EH (cell line): ENCODE results near the gene SLK.

Experiments
- DNase-seq: peaks from one replicate; pipeline ENCODE4 v3.0.0-alpha.2; 2015; ENCODE audit warnings: low read depth

SLK gene

DNA sequence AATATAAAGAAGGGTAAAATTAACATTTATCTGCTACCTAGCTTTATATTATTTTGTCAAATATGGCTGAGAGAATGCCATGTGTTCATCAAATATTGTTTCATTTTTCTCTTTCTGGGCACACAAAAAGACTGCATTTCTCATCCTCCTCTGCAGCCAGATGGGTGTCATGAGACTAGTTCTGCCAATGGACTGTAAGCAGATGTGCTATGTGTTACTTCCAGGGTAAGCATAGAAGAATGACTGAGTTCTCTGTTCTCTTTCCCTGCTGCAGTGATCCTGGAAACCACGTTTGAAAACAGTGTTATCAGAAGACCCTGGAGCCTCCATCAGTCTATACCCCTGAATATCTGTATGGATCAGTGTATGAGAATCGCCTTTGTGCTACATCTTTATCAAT lies 24.1 kb upstream of the SLK start:
- DNase-seq, result no peak

DNA sequence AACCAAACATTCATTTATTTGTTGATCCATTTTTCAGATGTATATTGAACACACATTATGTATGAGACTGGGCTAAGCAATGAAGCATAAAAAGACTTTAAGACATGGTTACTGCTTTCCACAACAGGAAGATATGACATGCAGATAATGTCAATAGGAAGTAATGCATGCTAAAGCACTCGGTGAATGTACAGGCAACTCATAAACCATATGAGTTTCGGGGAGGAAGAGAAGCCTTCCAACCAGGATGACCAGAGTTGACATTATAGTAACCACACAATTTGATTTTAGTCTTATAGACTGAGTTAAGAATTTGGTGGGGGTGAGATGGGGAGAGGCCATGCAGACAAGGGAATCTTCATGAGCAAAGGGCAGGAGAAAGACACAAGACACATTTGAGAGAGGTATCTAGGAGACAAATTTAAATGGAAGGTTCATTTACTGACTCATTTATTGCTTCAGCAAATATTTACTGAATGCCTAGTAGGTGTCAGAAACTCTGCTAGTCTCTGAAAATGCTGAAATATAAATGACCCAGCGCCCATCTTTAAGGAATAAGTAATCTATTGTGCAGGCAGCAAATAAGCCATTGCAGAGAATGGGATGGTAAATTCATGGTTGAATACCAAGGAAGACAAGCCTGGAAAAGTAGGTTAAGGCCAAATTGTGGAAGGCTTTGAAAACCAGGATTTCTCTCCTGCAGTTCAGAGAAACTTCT lies 19.0 kb upstream of the SLK start:
- DNase-seq, result no peak

DNA sequence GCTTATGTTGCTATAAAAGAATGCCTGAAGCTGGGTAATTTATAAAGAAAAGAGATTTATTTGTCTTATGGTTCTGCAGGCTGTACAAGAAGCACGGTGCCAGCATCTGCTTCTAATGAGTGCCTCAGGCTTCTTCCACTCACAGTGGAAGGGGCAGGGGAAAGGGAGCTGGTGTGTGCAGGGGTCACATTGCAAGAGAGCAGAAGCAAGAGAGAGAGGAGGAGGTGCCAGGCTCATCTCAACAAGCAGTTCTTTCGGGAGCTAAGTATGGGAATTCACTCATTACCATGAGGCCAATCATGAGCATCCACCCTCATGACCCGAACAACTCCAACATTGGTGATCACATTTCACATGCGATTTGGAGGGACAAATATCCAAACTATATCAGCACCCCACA lies 17.2 kb upstream of the SLK start:
- peak; percentile 56 for DNase-seq

DNA sequence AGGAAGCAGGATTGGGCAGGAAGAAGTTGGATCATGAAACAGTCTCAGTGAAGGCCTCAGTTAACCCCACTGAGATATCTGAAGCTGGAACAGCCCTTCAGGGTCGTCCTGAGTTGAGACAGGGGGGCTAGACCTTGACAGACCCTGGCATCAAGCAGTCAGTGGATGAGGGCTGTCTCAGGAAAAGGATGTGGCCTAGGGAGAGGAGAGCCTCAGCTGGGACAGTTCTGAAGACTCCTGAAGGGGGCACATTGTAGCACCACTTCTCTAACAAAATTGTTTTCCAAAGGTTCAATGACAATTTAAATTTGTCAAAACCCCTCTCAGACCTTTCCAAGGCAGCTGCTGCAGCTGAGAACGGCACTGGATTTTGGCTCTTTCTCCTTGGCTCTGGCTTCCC lies 15.8 kb upstream of the SLK start:
- DNase-seq, result no peak

DNA sequence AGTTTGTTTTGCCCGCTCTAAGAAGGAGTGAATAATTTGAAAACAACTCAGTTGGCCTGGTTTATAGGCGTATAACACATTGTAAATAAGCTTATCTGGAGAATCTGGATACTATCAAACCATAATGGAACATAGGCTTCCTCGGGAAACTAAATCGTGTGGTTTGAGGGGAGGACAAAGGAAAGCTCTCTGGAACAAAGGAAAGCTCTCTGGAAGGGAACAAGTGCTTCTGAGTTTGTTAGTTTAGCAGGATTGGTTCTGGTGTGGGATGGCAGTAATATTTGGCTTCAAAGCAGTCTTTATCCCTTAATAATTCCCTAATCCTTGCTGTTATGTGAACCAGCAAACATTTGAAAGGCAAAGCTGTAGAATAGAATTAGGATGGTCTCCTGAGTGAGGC lies 15.0 kb upstream of the SLK start:
- no peak for DNase-seq

DNA sequence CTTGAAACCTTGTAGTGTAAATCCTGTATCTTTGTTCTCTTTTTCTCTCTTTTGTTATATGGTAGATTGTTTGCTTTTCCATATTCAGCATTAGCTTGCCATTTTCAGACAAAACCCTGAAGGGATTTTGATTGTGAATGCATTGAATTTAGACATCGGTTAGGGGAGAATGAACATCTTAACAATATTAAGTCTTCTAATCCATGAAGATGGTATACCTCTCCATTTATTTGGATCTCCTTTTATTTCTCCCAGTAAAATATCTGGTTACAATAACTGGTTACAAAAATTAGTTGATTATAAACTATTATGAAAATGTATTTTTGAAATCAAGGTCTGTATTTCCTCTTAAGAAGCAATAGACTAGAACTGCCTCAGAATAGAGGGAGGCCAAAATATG lies 12.4 kb upstream of the SLK start:
- DNase-seq, result no peak

DNA sequence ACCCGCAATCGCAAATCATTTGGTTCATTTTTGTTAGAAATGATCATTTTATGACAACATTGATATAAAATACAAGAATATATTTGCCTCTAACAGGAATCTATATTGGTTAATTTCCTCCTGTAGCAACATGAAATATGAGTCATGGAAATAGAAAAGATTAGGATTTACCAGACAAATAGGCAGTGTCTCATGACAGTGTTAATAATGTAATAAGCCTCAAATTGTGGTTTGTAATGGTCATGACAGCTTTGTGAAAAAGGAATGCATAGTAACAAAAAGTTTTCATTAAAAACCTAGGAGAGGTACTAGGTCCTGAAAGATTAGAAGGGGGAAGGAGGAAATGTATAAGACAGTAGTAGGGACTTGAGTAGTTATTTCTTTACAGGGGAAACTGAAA lies 7.9 kb upstream of the SLK start:
- DNase-seq, result no peak

DNA sequence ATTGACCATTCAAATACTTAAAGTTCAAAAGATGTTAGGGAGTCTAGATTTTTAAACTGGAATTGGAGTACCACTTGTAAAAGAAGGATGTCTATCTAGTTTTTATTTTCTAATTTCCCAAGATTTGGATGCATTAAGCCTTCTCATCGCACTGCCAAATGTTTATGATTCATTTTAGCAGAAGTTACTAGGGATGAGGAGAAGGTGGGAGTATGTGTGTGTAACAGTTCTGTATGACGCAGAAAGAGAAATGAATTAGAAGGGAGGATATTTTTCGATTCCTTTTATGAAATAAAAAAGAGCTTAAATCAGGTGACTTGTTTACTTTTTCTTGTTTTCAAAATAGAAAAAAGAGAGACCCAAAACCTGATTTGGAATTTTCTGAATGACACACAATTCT lies 6.8 kb upstream of the SLK start:
- no peak for DNase-seq

DNA sequence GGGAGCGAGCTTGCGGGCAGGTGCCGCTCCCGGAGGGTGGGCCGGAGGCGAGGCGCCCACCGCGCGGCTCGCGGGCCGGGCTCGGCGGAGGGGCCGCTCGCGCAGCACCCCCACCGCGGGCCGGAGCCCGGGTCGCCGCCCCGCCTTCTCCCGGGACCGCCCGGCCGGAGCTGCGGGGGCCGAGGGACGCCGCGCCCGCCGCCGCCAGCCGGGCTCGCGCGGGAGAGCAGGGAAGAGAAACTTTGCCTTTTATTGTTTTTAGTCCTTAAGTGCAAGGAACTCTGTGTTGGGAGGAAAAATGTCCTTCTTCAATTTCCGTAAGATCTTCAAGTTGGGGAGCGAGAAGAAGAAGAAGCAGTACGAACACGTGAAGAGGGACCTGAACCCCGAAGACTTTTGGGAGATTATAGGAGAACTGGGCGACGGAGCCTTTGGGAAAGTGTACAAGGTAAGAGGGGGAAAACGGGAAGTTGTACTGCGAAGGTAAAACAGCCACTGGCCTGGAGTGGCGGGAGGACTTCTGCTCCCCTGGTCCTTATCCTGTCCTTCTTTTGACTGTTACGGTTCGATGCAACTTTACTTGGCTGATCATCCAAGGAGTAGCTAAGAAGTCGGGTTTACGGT lies 620 bp downstream of the SLK start:
- peak; percentile 40 for DNase-seq

DNA sequence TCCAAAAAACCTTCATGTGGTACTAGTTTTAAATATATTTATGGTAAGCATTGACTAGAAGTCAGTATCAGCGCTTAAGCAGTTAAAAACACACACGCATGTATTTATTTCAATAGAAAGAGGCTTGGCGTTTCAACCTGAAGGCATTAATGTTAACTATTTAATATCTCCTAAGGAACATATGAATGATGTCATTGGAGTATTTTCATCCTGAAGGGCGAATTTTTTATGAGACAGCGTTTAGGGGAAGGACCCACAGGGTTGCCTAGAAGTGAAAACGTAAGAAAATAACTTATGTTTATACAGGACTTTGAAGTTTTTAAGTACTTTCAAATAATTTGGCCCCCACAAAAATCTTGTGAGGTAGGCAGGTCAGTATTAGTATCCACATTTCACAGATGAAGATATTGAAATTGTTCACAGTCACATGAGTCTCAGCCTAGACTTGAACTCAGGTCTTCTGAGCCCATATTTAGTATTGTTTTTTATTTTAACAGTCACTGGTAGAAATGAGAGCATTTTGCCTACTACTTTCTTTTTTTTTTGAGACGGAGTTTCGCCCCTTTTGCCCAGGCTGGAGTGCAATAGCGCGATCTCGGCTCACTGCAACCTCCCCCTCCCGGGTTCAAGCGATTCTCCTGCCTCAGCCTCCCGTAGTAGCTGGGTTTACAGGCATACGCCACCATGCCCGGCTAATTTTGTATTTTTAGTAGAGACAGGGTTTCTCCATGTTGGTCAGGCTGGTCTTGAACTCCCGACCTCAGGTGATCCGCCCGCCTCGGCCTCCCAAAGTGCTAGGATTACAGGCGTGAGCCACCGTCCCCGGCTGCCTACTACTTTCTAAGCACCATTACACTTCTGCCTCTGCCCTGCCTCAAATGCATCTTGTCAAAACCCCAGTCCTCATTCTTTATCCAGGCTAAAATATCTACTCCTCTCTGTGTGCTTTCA lies 1.8 kb downstream of the SLK start:
- peak; percentile 31 for DNase-seq

DNA sequence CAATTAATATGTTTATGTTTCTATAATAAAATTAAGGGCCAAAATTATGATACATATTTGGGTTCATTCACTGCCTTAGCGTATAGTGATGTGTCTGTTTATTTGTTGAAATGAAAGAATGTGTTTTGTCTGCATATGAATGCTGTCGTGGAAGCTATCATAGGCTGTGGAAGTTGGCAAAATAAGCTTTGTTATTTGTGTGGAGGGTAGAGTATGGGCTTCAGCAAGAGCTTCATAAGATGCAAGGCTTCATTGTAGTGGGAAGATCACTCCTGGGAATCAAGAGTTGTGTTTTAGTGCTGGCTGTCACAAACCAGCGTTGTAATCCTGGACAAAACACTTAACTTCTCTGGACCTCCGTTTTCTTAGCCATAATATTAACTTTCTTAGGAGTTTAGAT lies 2.5 kb downstream of the SLK start:
- DNase-seq, result peak; percentile 7

DNA sequence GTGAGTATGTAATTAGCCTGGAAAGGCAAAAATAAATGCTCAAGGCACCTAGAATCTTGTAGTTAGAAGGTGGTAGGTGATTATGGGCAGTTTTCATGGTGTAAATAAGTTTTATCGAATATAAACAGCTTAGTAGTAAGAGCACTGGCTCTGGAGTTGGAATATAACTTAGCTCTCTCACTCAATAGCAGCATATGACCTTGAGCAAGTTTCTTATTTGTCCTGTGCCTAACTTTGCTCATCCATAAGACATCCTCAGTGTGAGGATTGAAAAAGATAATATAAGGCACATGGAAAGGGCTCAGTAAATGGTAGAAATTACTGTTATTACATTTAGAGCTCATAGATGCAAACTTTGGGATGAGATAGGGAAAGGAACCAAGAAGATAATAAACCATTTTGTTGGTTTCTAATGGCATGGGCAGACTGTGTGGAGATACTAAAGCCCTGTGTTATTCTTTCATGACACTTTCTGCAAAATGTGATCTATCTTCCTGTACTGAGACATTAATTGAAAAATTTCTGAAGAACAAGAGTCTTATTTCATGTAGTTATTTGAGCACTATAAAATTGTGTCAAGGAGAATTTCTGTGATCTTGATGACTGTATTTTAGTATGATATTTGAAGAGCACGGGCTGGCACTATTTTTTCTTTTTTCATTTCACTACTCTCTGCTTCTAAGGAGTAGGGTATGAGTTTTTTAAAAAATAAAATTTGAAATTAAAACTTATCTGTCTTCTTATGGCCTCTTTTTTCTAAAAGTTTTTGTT lies 3.1 kb downstream of the SLK start:
- no peak for DNase-seq

DNA sequence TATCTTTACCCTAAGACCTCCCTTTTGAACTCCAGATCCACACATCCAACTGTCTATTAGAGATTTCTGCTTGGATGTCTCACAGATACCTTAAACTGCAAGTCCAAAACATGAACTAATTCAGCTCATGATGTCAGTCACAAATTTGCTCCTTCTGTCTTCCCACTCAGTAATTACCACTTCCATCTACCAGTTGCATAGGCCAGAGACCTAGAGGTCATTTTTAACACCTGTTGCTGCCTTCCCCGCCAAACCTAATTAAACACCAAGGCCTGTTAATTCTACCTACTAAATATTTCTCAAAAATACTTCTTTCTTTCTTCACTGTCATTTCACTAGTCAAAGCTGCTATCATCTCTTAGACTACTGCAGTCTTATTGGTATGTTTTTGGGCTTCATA lies 8.2 kb downstream of the SLK start:
- DNase-seq, result no peak

DNA sequence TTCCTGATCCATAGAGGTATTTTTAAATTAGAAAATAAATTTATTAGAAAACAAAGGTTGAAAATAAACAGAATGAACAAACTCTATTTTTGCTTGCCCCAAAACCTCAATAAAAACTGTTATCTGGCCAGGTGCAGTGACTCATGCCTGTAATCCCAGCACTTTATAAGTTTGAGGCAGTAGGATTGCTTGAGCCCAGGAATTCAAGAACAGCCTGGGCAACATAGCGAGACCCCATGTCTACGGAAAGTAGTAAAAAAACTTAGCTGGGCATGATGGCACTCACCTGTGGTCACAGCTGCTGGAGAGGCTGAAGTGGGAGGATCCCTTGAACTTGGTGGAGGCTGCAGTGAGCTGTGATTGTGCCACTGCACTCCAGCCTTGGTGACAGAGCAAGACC lies 10.3 kb downstream of the SLK start:
- no peak for DNase-seq

DNA sequence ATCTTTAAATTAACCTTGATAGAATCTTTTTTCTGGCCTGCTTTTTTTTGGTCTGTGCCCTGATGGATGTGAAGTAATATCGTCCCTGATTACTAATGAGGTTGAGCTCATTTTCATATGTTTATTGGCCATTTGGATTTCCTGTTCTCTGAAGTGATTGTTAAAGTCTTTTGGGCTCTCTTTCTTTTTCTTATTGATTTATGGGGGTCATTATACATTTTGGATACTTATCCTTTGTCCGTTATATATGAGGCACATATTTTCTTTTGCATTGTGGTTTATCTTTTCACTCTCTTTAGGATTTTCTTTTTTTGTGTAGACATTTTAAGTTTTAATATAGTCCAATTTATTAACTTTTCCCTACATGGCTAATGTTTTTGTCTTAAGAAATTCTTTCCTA lies 12.6 kb downstream of the SLK start:
- no peak for DNase-seq

DNA sequence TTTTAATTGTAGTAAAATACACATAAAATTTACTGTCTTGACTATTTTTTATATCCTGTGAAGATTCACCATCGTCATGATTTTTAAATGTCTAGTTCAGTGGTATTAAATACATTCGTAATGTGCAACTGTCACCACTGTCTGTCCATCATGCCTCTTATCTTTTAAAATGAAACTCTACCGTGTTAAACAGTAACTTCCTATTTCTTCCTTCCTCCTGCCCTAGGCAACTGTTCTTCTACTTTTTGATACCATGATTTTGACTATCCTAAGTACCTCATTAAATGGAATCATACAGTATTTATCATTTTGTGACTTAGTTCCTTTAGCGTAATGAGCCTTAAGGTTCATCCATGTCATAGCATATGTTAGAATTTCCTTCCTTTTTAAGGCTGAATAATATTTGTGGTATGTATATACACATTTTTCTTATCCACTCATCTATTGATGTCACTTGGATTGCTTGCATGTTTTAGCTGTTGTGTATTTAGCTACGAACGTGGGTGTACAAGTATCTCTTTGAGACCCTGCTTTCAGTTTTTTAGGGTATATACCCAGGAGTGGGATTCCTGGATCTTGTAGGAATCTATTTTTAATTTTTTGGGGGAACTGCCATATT lies 13.5 kb downstream of the SLK start:
- peak; percentile 30 for DNase-seq

DNA sequence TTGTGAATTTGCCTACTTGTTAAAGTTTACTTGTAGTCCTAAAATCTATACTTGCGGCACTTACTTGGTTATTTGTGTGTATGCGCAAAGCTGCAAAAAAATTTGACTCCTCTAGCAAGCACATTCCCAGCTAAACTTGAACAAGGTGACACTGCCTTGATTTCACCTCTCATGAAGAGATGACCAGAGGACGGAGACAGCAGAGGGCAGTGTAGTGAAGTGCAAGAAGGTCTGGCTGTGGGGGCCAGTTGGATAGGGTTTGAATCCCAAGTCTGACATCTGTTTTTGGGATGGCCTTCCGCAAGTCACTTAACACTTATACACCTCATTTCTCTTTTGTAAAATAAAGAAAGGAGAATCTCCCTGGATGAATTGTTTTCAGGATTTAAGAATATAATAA lies 15.7 kb downstream of the SLK start:
- DNase-seq, result peak; percentile 8

DNA sequence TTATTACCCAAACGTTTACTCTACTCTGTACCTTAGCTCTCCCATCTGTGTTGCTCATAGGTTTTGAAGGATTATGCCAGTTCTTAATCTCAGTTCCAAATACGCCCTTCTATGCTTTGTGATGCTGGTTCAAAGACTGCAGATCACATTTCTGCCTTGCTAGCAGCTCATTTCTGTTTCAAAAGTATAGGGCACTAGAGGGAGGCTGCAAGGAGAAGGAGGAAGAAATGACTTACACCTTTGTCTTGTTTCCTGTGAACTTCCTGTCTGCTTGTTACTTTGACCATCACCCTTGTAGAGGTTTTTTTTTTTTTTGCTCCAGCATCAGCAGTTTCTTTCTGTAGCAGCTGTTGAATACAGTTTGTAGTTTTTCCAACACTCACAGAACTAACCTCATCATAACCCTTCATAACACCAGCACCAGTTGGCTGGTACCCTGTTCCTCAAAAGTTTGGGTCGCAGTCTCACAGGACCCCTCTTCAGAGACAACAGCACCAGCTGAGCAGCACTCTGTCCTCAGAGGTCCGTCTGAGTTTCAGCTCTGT lies 16.5 kb downstream of the SLK start:
- DNase-seq, result no peak

DNA sequence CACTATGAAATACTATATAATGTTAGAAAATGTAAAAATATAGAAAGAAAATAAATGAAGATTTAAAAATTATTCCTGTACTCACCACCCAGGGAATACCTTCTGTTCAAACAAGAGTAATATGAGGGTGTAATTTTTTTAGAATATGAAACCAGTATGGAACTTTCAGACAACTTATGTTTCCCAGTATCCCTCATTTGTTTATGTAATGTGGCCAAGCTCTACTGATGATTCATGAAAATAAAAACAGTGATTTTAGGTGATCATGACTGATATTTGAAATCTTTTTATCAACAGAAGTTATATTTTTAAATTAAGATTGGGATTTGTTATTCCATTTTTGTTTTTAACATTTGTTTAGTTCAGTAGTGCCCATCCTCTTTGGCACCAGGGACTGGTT lies 18.8 kb downstream of the SLK start:
- DNase-seq, result peak; percentile 37

DNA sequence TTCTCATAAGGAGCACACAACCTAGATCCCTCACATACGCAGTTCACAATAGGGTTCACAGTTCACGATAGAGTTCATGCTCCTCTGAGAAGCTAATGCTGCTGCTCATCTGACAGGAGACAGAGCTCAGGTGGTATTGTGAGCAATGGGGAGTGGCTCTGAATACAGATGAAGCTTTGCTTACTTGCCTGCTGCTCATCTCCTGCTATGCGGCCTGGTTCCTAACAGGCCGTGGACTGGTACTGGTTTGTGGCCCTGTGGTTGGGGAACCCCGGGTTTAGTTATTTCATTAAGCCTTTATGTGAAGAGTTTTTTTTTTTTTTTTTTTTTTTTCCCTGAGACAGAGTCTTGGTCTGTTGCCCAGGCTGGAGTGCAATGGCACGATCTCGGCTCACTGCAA lies 19.4 kb downstream of the SLK start:
- no peak for DNase-seq

DNA sequence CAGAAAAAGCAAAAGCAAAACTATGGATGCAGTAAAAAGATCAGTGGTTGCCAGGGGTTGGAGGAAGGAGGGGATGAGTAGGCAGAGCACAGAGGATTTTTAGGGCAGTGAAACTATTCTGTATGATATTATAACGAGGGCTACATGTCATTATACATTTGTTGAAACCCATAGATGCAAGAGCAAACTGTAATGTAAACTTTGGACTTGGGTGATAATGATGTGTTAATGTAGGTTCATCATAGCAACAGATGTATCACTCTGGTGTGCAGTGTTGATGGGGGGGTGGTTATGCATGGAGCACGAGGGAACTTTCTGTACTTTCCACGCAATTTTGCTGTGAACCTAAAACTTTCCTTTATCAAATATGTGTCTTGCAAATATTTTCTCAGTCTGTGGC lies 23.2 kb downstream of the SLK start:
- peak; percentile 32 for DNase-seq

DNA sequence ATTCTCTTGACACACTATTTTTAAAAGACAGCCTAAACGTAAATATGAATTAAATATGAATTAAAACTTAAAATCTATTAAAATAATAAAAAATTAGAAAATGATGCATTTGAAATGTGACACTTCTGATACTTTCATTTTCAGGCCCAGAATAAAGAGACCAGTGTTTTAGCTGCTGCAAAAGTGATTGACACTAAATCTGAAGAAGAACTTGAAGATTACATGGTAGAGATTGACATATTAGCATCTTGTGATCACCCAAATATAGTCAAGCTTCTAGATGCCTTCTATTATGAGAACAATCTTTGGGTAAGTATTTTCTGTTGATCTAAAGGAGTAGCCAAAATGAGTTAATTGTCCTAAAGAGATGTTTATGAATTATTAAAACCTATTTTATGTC lies 23.6 kb downstream of the SLK start:
- no peak for DNase-seq
